AG04449 (cell line): Measurements from ENCODE around the gene ABHD16A.

Experiments
- CTCF ChIA-PET: fragments of 350-600 bp; formaldehyde crosslinking; extraction: SDS; loops from one replicate; lab custom pipeline; 2021; ENCODE audit warnings: antibody characterized with exemption; lab: Yijun Ruan, JAX
- POLR2A ChIA-PET: fragments of 400-600, 350-600 bp; formaldehyde crosslinking; extraction: SDS; loops from one replicate; lab custom pipeline; 2020; ENCODE audit warnings: antibody characterized with exemption, inconsistent platforms; lab: Yijun Ruan, JAX
- DNase-seq: peaks from one replicate; pipeline ENCODE4 v3.0.0-alpha.2; 2010; ENCODE audit warnings: low read depth, low spot score
- H3K4me3 ChIP-seq: 2 replicates; pipeline ENCODE4 v1.5.1; 2011; ENCODE audit warnings: low read depth, mild to moderate bottlenecking, control low read depth, low read length
- CTCF ChIP-seq: IDR thresholded peaks from one replicate; pipeline ENCODE4 v1.5.1; 2011; ENCODE audit warnings: mild to moderate bottlenecking, moderate library complexity, low read length, control low read depth, inconsistent platforms; ENCODE audit not compliant: insufficient read depth; ENCODE audit errors: missing control alignments

Gene ABHD16A

GRCh38 chr6:31697555-31697954 is 5.6 kb downstream of the ABHD16A start:
- CTCF ChIA-PET, result interaction anchor here (1.1 kb wide), 1 partner anchor 7 kb away, joined by 4 read pairs; no protein-coding TSS in a partner anchor
- POLR2A ChIA-PET, result no interaction called here
- DNase-seq, result no peak
- no peak overlapping the region for H3K4me3 ChIP-seq
- TF ChIP-seq CTCF, result no peak

GRCh38 chr6:31693535-31693934 is 9.6 kb downstream of the ABHD16A start:
- no peak overlapping the region for H3K4me3 ChIP-seq
- ChIA-PET POLR2A (interaction anchor here (1.9 kb wide), 1 partner anchor 9 kb away, joined by 6 read pairs; the partner anchor contains the start of gene ABHD16A), CTCF (interaction anchor here (1.4 to 4.4 kb wide), 5 partner anchors 12 to 102 kb away, joined by 3 to 29 read pairs (median 4); partner anchors contain the start of genes LY6G5C and VARS1)
- no peak for TF ChIP-seq CTCF
- no peak for DNase-seq

GRCh38 chr6:31692886-31693285 is 10.2 kb downstream of the ABHD16A start:
- DNase-seq, result no peak
- ChIA-PET CTCF (interaction anchor here (1.0 to 4.4 kb wide), 5 partner anchors 9 to 137 kb away, joined by 3 to 29 read pairs (median 5); partner anchors contain the start of gene LY6G5C), POLR2A (interaction anchor here (1.9 kb wide), 1 partner anchor 10 kb away, joined by 6 read pairs; the partner anchor contains the start of gene ABHD16A)
- H3K4me3 ChIP-seq, result no peak overlapping the region
- no peak for TF ChIP-seq CTCF

GRCh38 chr6:31692353-31692752 is 10.8 kb downstream of the ABHD16A start:
- ChIA-PET POLR2A (no interaction called here), CTCF (interaction anchor here (1.0 to 4.4 kb wide), 4 partner anchors 9 to 137 kb away, joined by 3 to 29 read pairs (median 6); partner anchors contain the start of gene LY6G5C)
- DNase-seq, result no peak
- no peak for TF ChIP-seq CTCF
- no peak overlapping the region for H3K4me3 ChIP-seq

- no peak overlapping the region for H3K4me3 ChIP-seq
- POLR2A ChIA-PET, result interaction anchor here (1.1 kb wide), 1 partner anchor 11 kb away, joined by 3 read pairs; the partner anchor contains the start of gene ABHD16A
- TF ChIP-seq CTCF, result no peak
- DNase-seq, result no peak
- CTCF ChIA-PET, result interaction anchor here (0.8 to 4.4 kb wide), 7 partner anchors 9 to 138 kb away, joined by 3 to 29 read pairs (median 6); partner anchors contain the start of gene LY6G5C
Observed at GRCh38 chr6:31691564-31692108, 11.5 kb downstream of the ABHD16A start.

GRCh38 chr6:31691078-31691463 is 12.1 kb downstream of the ABHD16A start:
- POLR2A ChIA-PET, result interaction anchor here (1.1 kb wide), 1 partner anchor 12 kb away, joined by 3 read pairs; the partner anchor contains the start of gene ABHD16A
- no peak overlapping the region for H3K4me3 ChIP-seq
- no peak for TF ChIP-seq CTCF
- CTCF ChIA-PET, result interaction anchor here (0.8 to 4.4 kb wide), 7 partner anchors 7 to 136 kb away, joined by 4 to 29 read pairs (median 8); partner anchors contain the start of genes ABHD16A, HSPA1B and LY6G5C
- no peak for DNase-seq
